Keratinocyte (primary cell): ENCODE data around the gene SCMH1.

ENCODE experiments used
- CTCF ChIP-seq, 3 experiments: IDR thresholded peaks in 1 of 3; conservative IDR thresholded peaks in 1 of 3; optimal IDR thresholded peaks in 1 of 3; 2 replicates in 2 of 3; 3 replicates in 1 of 3; pipeline versions ENCODE3 to v1.5.1; 2011; ENCODE audit warnings: low read length in 3 of 3, mild to moderate bottlenecking in 3 of 3, moderate library complexity in 2 of 3, control low read depth in 1 of 3, inconsistent platforms in 1 of 3; ENCODE audit not compliant: insufficient read depth in 2 of 3; ENCODE audit errors: extremely low read depth in 1 of 3
- EZH2 ChIP-seq: IDR thresholded peaks from one replicate; pipeline ENCODE4 v1.6.1; 2012; ENCODE audit warnings: inconsistent platforms, mild to moderate bottlenecking, low read length, moderate library complexity

GRCh38 chr1:41072051-41072450 is 170.1 kb downstream of the SCMH1 start:
- TF ChIP-seq CTCF (optimal IDR thresholded peaks at IDR 0.05 in 1 of 3, IDR thresholded peaks at IDR 0.05 in 1 of 3, conservative IDR thresholded peaks at IDR 0.05 in 1 of 3; ENCODE audit: extremely low read depth in 1 of 3, insufficient read depth in 2 of 3, low read length in 3 of 3) (no peak), EZH2 (no peak)
